ENCODE data around the gene CASK. TPM values are rescaled to one million over a fixed set of nuclear protein-coding genes. Genes with fewer than 3 reads are reported as not detected.

CASK gene
- total and polyA plus RNA-seq, 5 donors from 2014 or later: 8.4 to 168 (median 20.2) TPM

DNA sequence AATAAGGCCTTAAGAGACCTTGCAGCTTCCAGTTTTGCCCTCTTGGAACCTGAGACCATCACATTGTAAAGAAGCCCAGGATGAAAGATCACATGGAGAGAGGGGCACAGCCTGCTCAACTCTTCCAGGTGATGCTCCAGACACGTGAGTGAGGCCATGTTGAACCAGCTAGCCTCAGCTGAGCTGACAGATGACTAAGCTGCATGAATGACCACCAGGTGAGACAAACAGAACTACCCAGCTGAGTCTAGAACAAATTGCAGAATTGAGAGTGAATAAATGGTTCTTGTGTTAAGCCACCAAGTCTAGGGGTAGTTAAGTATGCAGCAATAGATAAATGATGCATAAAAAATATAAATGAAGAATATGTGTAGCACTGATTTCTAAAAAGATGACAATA lies 216.1 kb downstream of the CASK start:
- no peak for DNase-seq
- no peaks in the 10 kb centered on the region for H3K9me3 Mint-ChIP-seq
- H3K4me1 Mint-ChIP-seq: peaks cover 5 to 52% (median 32%) of the 10 kb centered on the region in 4 donors
- peak overlapping the region in 1 of 3 donors; percentile 45 for H3K27ac Mint-ChIP-seq
- no peak for ATAC-seq (ENCODE audit: low read depth in 2 of 2)
- no peaks in the 10 kb centered on the region for H3K27me3 Mint-ChIP-seq
- H3K4me1 ChIP-seq (ENCODE audit: control insufficient read depth, insufficient read depth, low read length, poor library complexity, severe bottlenecking): no peaks in the 10 kb centered on the region
- no peak overlapping the region for H3K4me3 ChIP-seq (ENCODE audit: low read depth, low read length)
- H3K9me3 ChIP-seq (ENCODE audit: control insufficient read depth in 2 of 2, low read length in 2 of 2): no peaks in the 10 kb centered on the region
- no peaks in the 10 kb centered on the region for H3K36me3 ChIP-seq (ENCODE audit: control insufficient read depth, insufficient read depth, low read length)
- H3K4me3 Mint-ChIP-seq: peak overlapping the region in 1 of 4 donors; percentile 43
- no peaks in the 10 kb centered on the region for H3K36me3 Mint-ChIP-seq
- no peaks in the 10 kb centered on the region for H3K27me3 ChIP-seq (ENCODE audit: control insufficient read depth, insufficient read depth, low read length)
- H3K27ac ChIP-seq (ENCODE audit: insufficient read depth, low read length, poor library complexity, severe bottlenecking): no peak overlapping the region

DNA sequence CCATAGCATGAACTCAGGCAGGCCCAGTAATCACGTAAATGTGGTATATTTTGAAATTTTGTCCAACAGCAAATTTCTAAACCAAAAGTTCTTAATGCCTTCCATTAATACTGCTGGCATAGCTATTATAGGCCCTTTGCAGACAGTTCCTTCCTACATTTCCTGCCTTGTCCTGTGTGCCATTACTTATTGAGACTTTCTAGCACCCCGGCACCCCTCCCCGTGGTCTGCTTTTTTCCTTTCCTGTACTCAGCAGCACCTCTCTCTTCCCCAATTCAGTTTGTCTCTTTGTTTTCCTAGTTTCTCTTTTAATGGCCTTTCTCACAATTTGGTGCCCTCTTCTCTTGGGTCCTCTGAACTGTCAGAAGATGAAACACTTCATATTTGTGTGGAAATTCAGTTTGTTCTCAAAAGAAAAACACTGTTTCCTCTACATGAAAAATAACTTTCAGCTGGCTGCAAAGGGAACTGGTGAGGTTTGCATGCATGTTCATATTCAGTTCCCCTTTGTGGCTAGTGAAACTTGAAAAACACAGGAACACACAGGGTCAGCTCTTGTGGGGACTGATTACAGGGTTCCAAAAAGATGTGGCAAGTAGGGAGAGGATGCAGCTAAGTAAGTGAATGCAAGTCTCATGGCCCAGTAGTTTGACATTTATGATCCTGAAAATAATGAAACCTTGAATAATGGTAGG lies 217.5 kb downstream of the CASK start:
- Mint-ChIP-seq H3K27me3 (no peaks in the 10 kb centered on the region), H3K36me3 (no peaks in the 10 kb centered on the region), H3K27ac (peak overlapping the region; percentile 31 to 82 (median 42)), H3K9me3 (no peaks in the 10 kb centered on the region), H3K4me1 (peaks cover 5 to 57% (median 38%) of the 10 kb centered on the region in 4 donors), H3K4me3 (peak overlapping the region in 1 of 4 donors; percentile 12)
- Histone ChIP-seq H3K27me3 (ENCODE audit: control insufficient read depth, insufficient read depth, low read length) (no peaks in the 10 kb centered on the region), H3K4me1 (ENCODE audit: control insufficient read depth, insufficient read depth, low read length, poor library complexity, severe bottlenecking) (no peaks in the 10 kb centered on the region), H3K4me3 (ENCODE audit: low read depth, low read length) (no peak overlapping the region), H3K36me3 (ENCODE audit: control insufficient read depth, insufficient read depth, low read length) (no peaks in the 10 kb centered on the region), H3K27ac (ENCODE audit: insufficient read depth, low read length, poor library complexity, severe bottlenecking) (no peak overlapping the region), H3K9me3 (ENCODE audit: control insufficient read depth in 2 of 2, low read length in 2 of 2) (no peaks in the 10 kb centered on the region)
- DNase-seq: no peak
- no peak for ATAC-seq (ENCODE audit: low read depth in 2 of 2)

DNA sequence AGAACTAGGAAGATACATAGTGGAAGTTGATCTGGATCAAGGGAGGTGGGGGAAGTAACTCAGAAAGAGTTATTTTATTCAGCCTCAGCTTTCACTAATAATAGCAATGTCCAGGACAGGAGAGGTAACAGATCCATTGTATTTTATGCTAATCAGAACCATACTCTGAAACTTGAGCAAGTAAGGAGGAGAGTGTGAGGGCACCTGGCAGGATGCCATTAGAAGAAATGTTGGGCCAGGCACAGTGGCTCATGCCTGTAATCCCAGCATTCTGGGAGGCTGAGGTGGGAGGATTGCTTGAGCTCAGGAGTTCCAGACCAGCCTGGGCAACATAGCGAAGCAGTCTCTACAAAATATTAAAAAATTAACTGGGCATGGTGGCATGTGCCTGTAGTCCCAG lies 218.3 kb downstream of the CASK start:
- Mint-ChIP-seq H3K4me1 (peaks cover 5 to 52% (median 38%) of the 10 kb centered on the region in 4 donors), H3K36me3 (no peaks in the 10 kb centered on the region), H3K27me3 (no peaks in the 10 kb centered on the region), H3K27ac (no peak overlapping the region), H3K4me3 (no peak overlapping the region), H3K9me3 (no peaks in the 10 kb centered on the region)
- Histone ChIP-seq H3K4me3 (ENCODE audit: low read depth, low read length) (no peak overlapping the region), H3K9me3 (ENCODE audit: control insufficient read depth in 2 of 2, low read length in 2 of 2) (no peaks in the 10 kb centered on the region), H3K4me1 (ENCODE audit: control insufficient read depth, insufficient read depth, low read length, poor library complexity, severe bottlenecking) (no peaks in the 10 kb centered on the region), H3K27ac (ENCODE audit: insufficient read depth, low read length, poor library complexity, severe bottlenecking) (no peak overlapping the region), H3K36me3 (ENCODE audit: control insufficient read depth, insufficient read depth, low read length) (no peaks in the 10 kb centered on the region), H3K27me3 (ENCODE audit: control insufficient read depth, insufficient read depth, low read length) (no peaks in the 10 kb centered on the region)
- ATAC-seq (ENCODE audit: low read depth in 2 of 2): no peak
- no peak for DNase-seq

DNA sequence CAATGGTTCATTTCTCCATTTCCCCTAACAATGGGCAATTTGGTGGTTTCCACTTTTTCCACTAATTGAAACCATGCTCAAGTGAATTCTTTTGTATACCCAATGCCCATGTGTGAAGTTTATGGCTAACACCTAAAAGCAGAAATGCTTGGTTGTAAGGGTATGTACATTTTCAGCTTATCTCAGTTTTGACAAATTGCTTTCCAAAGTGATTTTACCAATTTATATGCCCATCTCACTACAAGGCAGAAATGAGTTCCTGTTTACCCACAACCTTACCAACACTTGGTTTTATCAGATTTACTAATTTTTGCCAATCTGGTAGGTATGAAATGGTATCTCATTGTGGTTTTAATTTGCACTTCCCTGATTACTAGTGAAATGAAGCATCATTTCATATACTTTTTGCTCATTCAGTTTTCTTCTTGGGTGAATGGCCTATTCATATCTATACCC lies 219.8 kb downstream of the CASK start:
- no peak for DNase-seq
- Mint-ChIP-seq H3K4me1 (peaks cover 5 to 49% (median 31%) of the 10 kb centered on the region in 4 donors), H3K36me3 (no peaks in the 10 kb centered on the region), H3K27ac (no peak overlapping the region), H3K4me3 (no peak overlapping the region), H3K9me3 (no peaks in the 10 kb centered on the region), H3K27me3 (no peaks in the 10 kb centered on the region)
- Histone ChIP-seq H3K27ac (ENCODE audit: insufficient read depth, low read length, poor library complexity, severe bottlenecking) (no peak overlapping the region), H3K27me3 (ENCODE audit: control insufficient read depth, insufficient read depth, low read length) (no peaks in the 10 kb centered on the region), H3K4me1 (ENCODE audit: control insufficient read depth, insufficient read depth, low read length, poor library complexity, severe bottlenecking) (no peaks in the 10 kb centered on the region), H3K9me3 (ENCODE audit: control insufficient read depth in 2 of 2, low read length in 2 of 2) (no peaks in the 10 kb centered on the region), H3K4me3 (ENCODE audit: low read depth, low read length) (no peak overlapping the region), H3K36me3 (ENCODE audit: control insufficient read depth, insufficient read depth, low read length) (no peaks in the 10 kb centered on the region)
- ATAC-seq (ENCODE audit: low read depth in 2 of 2): no peak

DNA sequence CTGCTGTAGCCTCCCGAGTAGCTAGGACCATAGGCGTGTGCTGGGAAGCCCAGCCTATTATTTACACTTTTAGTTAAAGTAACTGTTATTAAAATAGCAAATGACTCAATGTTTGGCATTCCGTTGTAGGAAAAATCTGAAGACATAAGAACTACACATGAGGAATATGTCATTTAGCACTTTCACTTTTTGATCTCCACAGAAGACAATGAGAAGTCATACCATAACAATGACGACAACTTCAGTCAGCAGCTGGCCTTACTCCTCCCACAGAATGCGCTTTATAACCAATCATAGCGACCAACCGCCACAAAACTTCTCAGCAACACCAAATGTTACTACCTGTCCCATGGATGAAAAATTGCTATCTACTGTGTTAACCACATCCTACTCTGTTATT lies 227.9 kb downstream of the CASK start:
- H3K36me3 Mint-ChIP-seq: peaks cover 10% of the 10 kb centered on the region
- no peak overlapping the region for H3K27ac Mint-ChIP-seq
- peak overlapping the region in 1 of 4 donors; percentile 39 for H3K4me3 Mint-ChIP-seq
- Histone ChIP-seq H3K4me1 (ENCODE audit: control insufficient read depth, insufficient read depth, low read length, poor library complexity, severe bottlenecking) (peaks cover 8% of the 10 kb centered on the region), H3K27me3 (ENCODE audit: control insufficient read depth, insufficient read depth, low read length) (no peaks in the 10 kb centered on the region), H3K4me3 (ENCODE audit: low read depth, low read length) (no peak overlapping the region), H3K27ac (ENCODE audit: insufficient read depth, low read length, poor library complexity, severe bottlenecking) (no peak overlapping the region), H3K36me3 (ENCODE audit: control insufficient read depth, insufficient read depth, low read length) (peaks cover 10% of the 10 kb centered on the region), H3K9me3 (ENCODE audit: control insufficient read depth in 2 of 2, low read length in 2 of 2) (no peaks in the 10 kb centered on the region)
- peaks cover 0 to 2% (median 0%) of the 10 kb centered on the region in 7 donors for H3K9me3 Mint-ChIP-seq
- ATAC-seq (ENCODE audit: low read depth in 2 of 2) (no peak), DNase-seq (peak in 1 of 3 donors; percentile 17)
- no peaks in the 10 kb centered on the region for H3K27me3 Mint-ChIP-seq
- H3K4me1 Mint-ChIP-seq: peaks cover 11 to 54% (median 38%) of the 10 kb centered on the region in 4 donors

DNA sequence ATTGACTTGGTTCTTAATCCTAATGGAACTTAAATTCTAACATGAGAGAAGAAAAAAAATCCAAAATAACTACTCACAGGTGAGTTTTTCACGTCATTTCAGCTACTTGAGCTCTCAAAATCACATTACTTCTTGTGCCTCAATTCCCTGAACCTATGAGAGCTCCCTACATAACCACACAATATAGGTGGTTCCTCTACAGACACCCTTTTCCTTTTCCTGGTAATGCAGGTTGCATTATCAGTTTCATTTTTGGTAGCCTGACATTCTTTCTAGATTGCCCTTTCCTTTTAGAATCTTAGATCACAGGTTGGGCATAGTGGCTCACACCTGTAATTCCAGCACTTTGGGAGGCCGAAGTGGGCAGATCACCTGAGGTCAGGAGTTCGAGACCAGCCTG lies 230.3 kb downstream of the CASK start:
- Mint-ChIP-seq H3K4me3 (no peak overlapping the region), H3K27ac (peak overlapping the region in 1 of 3 donors; percentile 6), H3K4me1 (peaks cover 11 to 65% (median 45%) of the 10 kb centered on the region in 4 donors), H3K9me3 (peaks cover 0 to 2% (median 0%) of the 10 kb centered on the region in 7 donors), H3K27me3 (no peaks in the 10 kb centered on the region), H3K36me3 (peaks cover 10% of the 10 kb centered on the region)
- ATAC-seq (ENCODE audit: low read depth in 2 of 2) (no peak), DNase-seq (peak in 1 of 3 donors; percentile 24)
- Histone ChIP-seq H3K4me3 (ENCODE audit: low read depth, low read length) (no peak overlapping the region), H3K27me3 (ENCODE audit: control insufficient read depth, insufficient read depth, low read length) (no peaks in the 10 kb centered on the region), H3K36me3 (ENCODE audit: control insufficient read depth, insufficient read depth, low read length) (peaks cover 10% of the 10 kb centered on the region), H3K9me3 (ENCODE audit: control insufficient read depth in 2 of 2, low read length in 2 of 2) (no peaks in the 10 kb centered on the region), H3K27ac (ENCODE audit: insufficient read depth, low read length, poor library complexity, severe bottlenecking) (no peak overlapping the region), H3K4me1 (ENCODE audit: control insufficient read depth, insufficient read depth, low read length, poor library complexity, severe bottlenecking) (peaks cover 8% of the 10 kb centered on the region)

DNA sequence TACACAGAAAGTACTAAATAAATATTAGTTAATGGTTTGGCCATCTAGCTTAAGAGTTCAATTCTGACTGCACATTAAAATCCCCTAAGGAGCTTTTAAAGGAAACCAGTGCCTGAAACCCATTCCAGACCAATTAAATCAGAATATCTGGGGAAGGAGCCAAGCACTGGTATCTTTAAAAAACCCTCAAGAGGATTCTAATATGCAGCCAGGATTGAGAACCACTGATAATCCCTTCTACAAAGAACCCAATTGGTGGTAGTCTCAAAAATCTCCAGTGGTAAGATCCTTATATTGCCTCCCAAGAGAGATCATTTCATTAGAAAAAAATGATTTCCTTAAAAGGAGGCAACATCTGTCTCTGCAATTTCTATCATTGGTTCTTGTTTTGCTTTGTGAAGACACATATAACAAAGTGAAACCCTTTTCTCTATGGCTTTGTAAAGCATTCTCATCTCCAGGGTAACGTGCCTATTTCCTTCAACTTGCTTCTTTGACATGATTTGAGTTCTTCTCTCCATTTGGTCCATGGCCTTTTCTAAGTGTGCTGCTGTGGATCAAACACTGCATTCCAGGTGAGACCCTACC lies 231.1 kb downstream of the CASK start:
- peaks cover 8% of the 10 kb centered on the region for H3K36me3 Mint-ChIP-seq
- DNase-seq (peak in 1 of 3 donors; percentile 18), ATAC-seq (ENCODE audit: low read depth in 2 of 2) (no peak)
- peaks cover 11 to 67% (median 47%) of the 10 kb centered on the region in 4 donors for H3K4me1 Mint-ChIP-seq
- H3K27ac Mint-ChIP-seq: peak overlapping the region in 2 of 3 donors; percentile 4 to 20
- Histone ChIP-seq H3K4me1 (ENCODE audit: control insufficient read depth, insufficient read depth, low read length, poor library complexity, severe bottlenecking) (peaks cover 8% of the 10 kb centered on the region), H3K27ac (ENCODE audit: insufficient read depth, low read length, poor library complexity, severe bottlenecking) (no peak overlapping the region), H3K36me3 (ENCODE audit: control insufficient read depth, insufficient read depth, low read length) (peaks cover 9% of the 10 kb centered on the region), H3K27me3 (ENCODE audit: control insufficient read depth, insufficient read depth, low read length) (no peaks in the 10 kb centered on the region), H3K9me3 (ENCODE audit: control insufficient read depth in 2 of 2, low read length in 2 of 2) (no peaks in the 10 kb centered on the region), H3K4me3 (ENCODE audit: low read depth, low read length) (no peak overlapping the region)
- no peaks in the 10 kb centered on the region for H3K27me3 Mint-ChIP-seq
- peak overlapping the region in 1 of 4 donors; percentile 22 for H3K4me3 Mint-ChIP-seq
- peaks cover 0 to 2% (median 0%) of the 10 kb centered on the region in 7 donors for H3K9me3 Mint-ChIP-seq

All from CD4-positive, CD25-positive, alpha-beta regulatory T cell (primary cell).